ENCODE data around the gene KCNJ16.

Gene KCNJ16

GRCh38 chr17:70091696-70092095, 16.7 kb downstream of the KCNJ16 start:
- TF ChIP-seq CTCF (IDR thresholded peaks at IDR 0.05; ENCODE audit: control insufficient read depth, extremely low read depth, insufficient read depth): no peak
- no peak overlapping the region for H3K4me3 ChIP-seq (ENCODE audit: low read depth, low read length)
- no peak for DNase-seq (ENCODE audit: low read depth)

GRCh38 chr17:70093163-70093562, 18.1 kb downstream of the KCNJ16 start:
- TF ChIP-seq CTCF (IDR thresholded peaks at IDR 0.05; ENCODE audit: control insufficient read depth, extremely low read depth, insufficient read depth): no peak
- H3K4me3 ChIP-seq (ENCODE audit: low read depth, low read length): no peak overlapping the region

DNA sequence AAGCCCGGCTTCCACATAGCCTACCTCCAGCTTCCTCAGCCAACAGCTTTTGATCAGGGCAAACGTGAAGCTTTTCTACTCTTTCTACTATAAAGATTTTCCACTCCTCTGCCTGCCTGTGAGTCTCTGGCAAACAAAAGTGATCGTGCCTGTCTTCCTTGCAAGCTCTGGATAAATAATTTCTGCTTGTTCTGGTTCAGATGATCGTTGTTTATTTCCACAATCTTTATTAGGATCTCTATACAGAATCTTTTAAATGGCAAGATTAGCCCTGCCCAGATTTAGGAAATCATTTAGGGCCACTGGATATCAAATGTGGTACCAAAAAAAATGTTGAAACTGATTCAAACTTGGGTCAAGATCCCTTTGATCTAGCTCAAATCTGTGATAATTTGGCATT, 20.4 kb downstream of the KCNJ16 start:
- DNase-seq (ENCODE audit: low read depth): peak; percentile 75
- peak overlapping the region; percentile 2; the same call in 1 of the 2 replicates for H3K4me3 ChIP-seq (ENCODE audit: low read depth, low read length)
- no peak for TF ChIP-seq CTCF (IDR thresholded peaks at IDR 0.05; ENCODE audit: control insufficient read depth, extremely low read depth, insufficient read depth)

More at GRCh38 chr17:70093163-70093562, 18.1 kb downstream of the KCNJ16 start:
- no peak for DNase-seq (ENCODE audit: low read depth)

DNA sequence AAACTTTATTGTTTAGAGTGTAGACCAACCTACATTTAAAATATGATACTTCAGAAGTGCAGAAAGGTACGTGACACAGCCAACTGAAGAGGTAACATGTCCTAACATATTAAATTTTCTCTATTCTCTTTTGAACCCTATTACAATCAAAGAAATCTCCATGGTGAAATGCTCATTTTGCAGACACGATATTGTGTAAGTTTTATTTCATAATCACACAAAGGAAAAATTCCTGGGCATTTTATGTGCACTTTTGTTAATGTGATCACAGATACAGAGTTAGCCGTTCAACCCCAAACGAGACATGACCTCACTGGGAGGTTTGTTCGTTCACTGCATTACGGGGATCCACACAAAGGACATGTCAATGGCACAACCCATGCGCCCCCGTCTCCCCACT, 21.8 kb downstream of the KCNJ16 start:
- H3K4me3 ChIP-seq (ENCODE audit: low read depth, low read length): no peak overlapping the region
- TF ChIP-seq CTCF (IDR thresholded peaks at IDR 0.05; ENCODE audit: control insufficient read depth, extremely low read depth, insufficient read depth): no peak
- DNase-seq (ENCODE audit: low read depth): no peak

DNA sequence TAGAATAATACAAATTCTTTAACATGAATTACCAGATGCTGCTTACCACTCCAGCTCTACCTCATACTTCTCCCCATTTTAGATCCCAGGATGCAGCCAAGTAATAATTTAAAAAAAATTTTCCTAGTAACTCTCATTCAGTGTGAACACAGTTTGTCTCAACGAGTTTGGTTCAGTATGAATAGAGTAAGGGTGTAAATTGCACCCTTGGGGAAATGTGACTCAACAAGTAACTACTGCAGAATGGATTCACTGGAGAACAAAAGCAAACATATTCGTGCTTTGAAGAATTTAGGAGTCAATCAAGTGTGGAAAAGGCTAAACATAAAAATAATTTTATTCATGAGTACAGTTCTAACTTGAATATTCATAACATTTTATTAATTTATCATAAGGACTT, 23.0 kb downstream of the KCNJ16 start:
- TF ChIP-seq CTCF (IDR thresholded peaks at IDR 0.05; ENCODE audit: control insufficient read depth, extremely low read depth, insufficient read depth): no peak

GRCh38 chr17:70099294-70099693, 24.3 kb downstream of the KCNJ16 start:
- no peak for DNase-seq (ENCODE audit: low read depth)
- no peak for TF ChIP-seq CTCF (IDR thresholded peaks at IDR 0.05; ENCODE audit: control insufficient read depth, extremely low read depth, insufficient read depth)
- H3K4me3 ChIP-seq (ENCODE audit: low read depth, low read length): no peak overlapping the region

More for the DNA sequence above, 23.0 kb downstream of the KCNJ16 start:
- no peak overlapping the region for H3K4me3 ChIP-seq (ENCODE audit: low read depth, low read length)
- no peak for DNase-seq (ENCODE audit: low read depth)

- no peak for DNase-seq (ENCODE audit: low read depth)
- TF ChIP-seq CTCF (IDR thresholded peaks at IDR 0.05; ENCODE audit: control insufficient read depth, extremely low read depth, insufficient read depth): no peak
- no peak overlapping the region for H3K4me3 ChIP-seq (ENCODE audit: low read depth, low read length)
These were observed 24.9 kb downstream of the KCNJ16 start for GRCh38 chr17:70099884-70100283.

Data from LNCaP clone FGC (cell line).